NCI-H1092 treated with DMSO at 0.1 percent for 48 hours (cell line): ENCODE results near the gene KBTBD13.
"Not testable (repeated sequence)": the region's sequence is repeated elsewhere in the genome, so short reads cannot be mapped to it uniquely, and the experiment has no call there.

Experiments used
- DNase-seq: peaks from one replicate; lab custom pipeline; 2025; lab: John Stamatoyannopoulos, UW

KBTBD13 gene

GRCh38 chr15:65089206-65089824, 12.8 kb downstream of the KBTBD13 start:
- DNase-seq: no peak

GRCh38 chr15:65091946-65092770, 15.6 kb downstream of the KBTBD13 start:
- no peak for DNase-seq

- DNase-seq: no peak
Observed at GRCh38 chr15:65092911-65093792, 16.6 kb downstream of the KBTBD13 start.

- DNase-seq: not testable (repeated sequence)
Observed at GRCh38 chr15:65093793-65094170, 17.2 kb downstream of the KBTBD13 start.

GRCh38 chr15:65094294-65094995, 17.9 kb downstream of the KBTBD13 start:
- DNase-seq: no peak

- DNase-seq: no peak
Observed at GRCh38 chr15:65095011-65095746, 18.6 kb downstream of the KBTBD13 start.

- no peak for DNase-seq
Observed at GRCh38 chr15:65095747-65096104, 19.2 kb downstream of the KBTBD13 start.

GRCh38 chr15:65096481-65097385, 20.2 kb downstream of the KBTBD13 start:
- no peak for DNase-seq

- DNase-seq: no peak
Observed at GRCh38 chr15:65097651-65098263, 21.2 kb downstream of the KBTBD13 start.

- no peak for DNase-seq
Observed at GRCh38 chr15:65099336-65099735, 22.8 kb downstream of the KBTBD13 start.

- not testable (repeated sequence) for DNase-seq
Observed at GRCh38 chr15:65099801-65100200, 23.3 kb downstream of the KBTBD13 start.

- no peak for DNase-seq
Observed at GRCh38 chr15:65100442-65100841, 23.9 kb downstream of the KBTBD13 start.

GRCh38 chr15:65101411-65101890, 24.9 kb downstream of the KBTBD13 start:
- DNase-seq: no peak

GRCh38 chr15:65101891-65102708, 25.6 kb downstream of the KBTBD13 start:
- no peak for DNase-seq

GRCh38 chr15:65102912-65103311, 26.4 kb downstream of the KBTBD13 start:
- no peak for DNase-seq

- DNase-seq: no peak
Observed at GRCh38 chr15:65105038-65105437, 28.5 kb downstream of the KBTBD13 start.

- DNase-seq: no peak
Observed at GRCh38 chr15:65106011-65106590, 29.6 kb downstream of the KBTBD13 start.

GRCh38 chr15:65110676-65111292, 34.2 kb downstream of the KBTBD13 start:
- DNase-seq: no peak
